CD4-positive, alpha-beta T cell treated with Interferon gamma for 1 hour (primary cell): Measurements from ENCODE around the gene FSHB.
"Not testable (repeated sequence)": the region's sequence is repeated elsewhere in the genome, so short reads cannot be mapped to it uniquely, and the experiment has no call there.

Experiments used
- DNase-seq: peaks from one replicate; pipeline ENCODE4 v3.0.0-alpha.2; 2020

Gene FSHB

GRCh38 chr11:30230714-30231113 is at the start of gene FSHB:
Gene FSHB, plus strand, starts transcription at chr11:30231014. Its CDS starts 889 bp downstream, at chr11:30231903.
- DNase-seq = no peak

- no peak for DNase-seq
Observed at GRCh38 chr11:30186748-30187147, 44.1 kb upstream of the FSHB start.

- DNase-seq = no peak
Observed at GRCh38 chr11:30192620-30193019, 38.2 kb upstream of the FSHB start.

GRCh38 chr11:30196400-30197206 is 34.2 kb upstream of the FSHB start:
- DNase-seq = peak; percentile 2

- DNase-seq = no peak
Observed at GRCh38 chr11:30197869-30198268, 32.9 kb upstream of the FSHB start.

- not testable (repeated sequence) for DNase-seq
Observed at GRCh38 chr11:30202989-30203388, 27.8 kb upstream of the FSHB start.

- no peak for DNase-seq
Observed at GRCh38 chr11:30203850-30204249, 27.0 kb upstream of the FSHB start.

- no peak for DNase-seq
Observed at GRCh38 chr11:30206249-30206996, 24.4 kb upstream of the FSHB start.

- no peak for DNase-seq
Observed at GRCh38 chr11:30210357-30210756, 20.5 kb upstream of the FSHB start.

GRCh38 chr11:30216534-30216933 is 14.3 kb upstream of the FSHB start:
- no peak for DNase-seq

- no peak for DNase-seq
Observed at GRCh38 chr11:30218278-30218677, 12.5 kb upstream of the FSHB start.

GRCh38 chr11:30225642-30226041 is 5.2 kb upstream of the FSHB start:
- DNase-seq = no peak

- no peak for DNase-seq
Observed at GRCh38 chr11:30228323-30228884, 2.4 kb upstream of the FSHB start.

- DNase-seq = no peak
Observed at GRCh38 chr11:30239025-30239424, 8.2 kb downstream of the FSHB start.

GRCh38 chr11:30244265-30244664 is 13.5 kb downstream of the FSHB start:
- no peak for DNase-seq

- no peak for DNase-seq
Observed at GRCh38 chr11:30245621-30246020, 14.8 kb downstream of the FSHB start.

GRCh38 chr11:30254307-30255298 is 23.8 kb downstream of the FSHB start:
- DNase-seq = no peak

GRCh38 chr11:30255637-30256036 is 24.8 kb downstream of the FSHB start:
- DNase-seq = no peak

- no peak for DNase-seq
Observed at GRCh38 chr11:30257058-30257457, 26.2 kb downstream of the FSHB start.

- no peak for DNase-seq
Observed at GRCh38 chr11:30258679-30259078, 27.9 kb downstream of the FSHB start.

- DNase-seq = no peak
Observed at GRCh38 chr11:30260813-30261212, 30.0 kb downstream of the FSHB start.

GRCh38 chr11:30261821-30262220 is 31.0 kb downstream of the FSHB start:
- DNase-seq = no peak

- DNase-seq = not testable (repeated sequence)
Observed at GRCh38 chr11:30268638-30269037, 37.8 kb downstream of the FSHB start.
